Esophagus muscularis mucosa (tissue), 4 donors: ENCODE measurements around the gene GPATCH8. TPM values are rescaled to one million over a fixed set of nuclear protein-coding genes. Genes with fewer than 3 reads are reported as not detected.

Experiments
- DNase-seq: peaks from one replicate; pipeline ENCODE4 v3.0.0-alpha.2; 2017; ENCODE audit errors: extremely low spot score
- H3K27ac ChIP-seq, 4 donors: fragments of 200-600 bp; sonication (generic); replicated peaks in 1 of 4; 1 replicate in 3 of 4; 2 replicates in 1 of 4; pipeline ENCODE4 v1.5.1; 2016 to 2019; ENCODE audit warnings: mild to moderate bottlenecking in 1 of 4
- H3K27me3 ChIP-seq, 4 donors: fragments of 200-600 bp; sonication (generic); one replicate each; pipeline versions ENCODE4 v1.5.1 to v1.6.0; 2016 to 2019
- H3K36me3 ChIP-seq, 4 donors: fragments of 200-600 bp; sonication (generic); one replicate each; pipeline ENCODE4 v1.5.1; 2016 to 2019
- H3K4me1 ChIP-seq, 4 donors: fragments of 200-600 bp; sonication (generic); one replicate each; pipeline ENCODE4 v1.5.1; 2016 to 2019
- H3K4me3 ChIP-seq, 4 donors: fragments of 200-600 bp; sonication (generic); 1 replicate in 2 of 4; 2 replicates in 2 of 4; pipeline ENCODE4 v1.5.1; 2016 to 2019; ENCODE audit warnings: mild to moderate bottlenecking in 4 of 4, moderate library complexity in 1 of 4
- H3K9me3 ChIP-seq, 4 donors: fragments of 200-600 bp; sonication (generic); 1 replicate in 3 of 4; 2 replicates in 1 of 4; pipeline ENCODE4 v1.5.1; 2016 to 2019
- CTCF ChIP-seq, 3 experiments: fragments of 200-600 bp in 2 of 3; fragments of 450-650 bp in 1 of 3; sonication (generic) in 2 of 3; IDR thresholded peaks; one replicate each; pipeline ENCODE4 v1.5.1; 2017 to 2019; ENCODE audit warnings: antibody characterized with exemption in 3 of 3, mild to moderate bottlenecking in 2 of 3, moderate library complexity in 1 of 3
- EP300 ChIP-seq: sonication (generic); formaldehyde crosslinking; IDR thresholded peaks from one replicate; pipeline ENCODE4 v1.6.1; 2017; ENCODE audit warnings: antibody characterized with exemption
- POLR2A ChIP-seq: fragments of 450-650 bp; IDR thresholded peaks from one replicate; pipeline ENCODE4 v1.6.1; 2017; ENCODE audit warnings: antibody characterized with exemption, moderate library complexity, mild to moderate bottlenecking, low read depth
- POLR2AphosphoS5 ChIP-seq, 2 donors: sonication (generic); formaldehyde crosslinking; IDR thresholded peaks; one replicate each; pipeline ENCODE4 v1.6.1; 2017; ENCODE audit warnings: antibody characterized with exemption in 2 of 2
- WGBS: methylation state at CpG from one replicate; pipeline ENCODE4 v1.1.5; 2018; 5-methylcytosine and 5-hydroxymethylcytosine counted together
- intact Hi-C: fragments of 100-400 bp; cut with DNase I; formaldehyde crosslinking; loops from one replicate; pipeline ENCODE4 v1.15.1; 2023
- total RNA-seq, 4 donors: library from RNA; depleted of rRNA; stranded (reverse); fragments of >200 nt; gene quantifications; one replicate each; pipeline versions ENCODE4 v1.1.0 to v1.2.1, GENCODE V29; 2016

GPATCH8 gene
- total RNA-seq, 4 donors from 2014 or later = 21.0 to 51.1 (median 27.9) TPM

- Histone ChIP-seq H3K27me3 (no peaks in the 10 kb centered on the region), H3K4me3 (no peak overlapping the region), H3K36me3 (peaks cover 0 to 6% (median 0%) of the 10 kb centered on the region in 4 donors), H3K4me1 (peaks cover 0 to 48% (median 43%) of the 10 kb centered on the region in 4 donors), H3K27ac (no peak overlapping the region), H3K9me3 (no peaks in the 10 kb centered on the region)
- no peak for DNase-seq
- WGBS = 90% methylated on average over 5 of the region's 5 CpGs
- intact Hi-C loops = no loop called here
- TF ChIP-seq EP300 (no peak), POLR2AphosphoS5 (IDR thresholded peaks at IDR 0.05) (no peak), CTCF (IDR thresholded peaks at IDR 0.05) (no peak), POLR2A (no peak)
Measured at GRCh38 chr17:44493339-44493738, 9.9 kb downstream of the GPATCH8 start.

- H3K36me3 ChIP-seq = peaks cover 0 to 6% (median 0%) of the 10 kb centered on the region in 4 donors
- H3K27ac ChIP-seq = no peak overlapping the region
- intact Hi-C loops = no loop called here
- 97% methylated on average over 2 of the region's 2 CpGs for WGBS
- H3K9me3 ChIP-seq = no peaks in the 10 kb centered on the region
- H3K4me3 ChIP-seq = no peak overlapping the region
- no peaks in the 10 kb centered on the region for H3K27me3 ChIP-seq
- H3K4me1 ChIP-seq = peaks cover 0 to 43% (median 37%) of the 10 kb centered on the region in 4 donors
- TF ChIP-seq POLR2AphosphoS5 (IDR thresholded peaks at IDR 0.05) (no peak), EP300 (no peak), CTCF (IDR thresholded peaks at IDR 0.05) (no peak), POLR2A (no peak)
- DNase-seq = no peak
Measured at GRCh38 chr17:44492706-44493272, 10.4 kb downstream of the GPATCH8 start.

GRCh38 chr17:44489581-44489980, 13.6 kb downstream of the GPATCH8 start:
- H3K27ac ChIP-seq = no peak overlapping the region
- H3K9me3 ChIP-seq = no peaks in the 10 kb centered on the region
- intact Hi-C loops = no loop called here
- TF ChIP-seq POLR2A (no peak), CTCF (IDR thresholded peaks at IDR 0.05) (no peak), POLR2AphosphoS5 (IDR thresholded peaks at IDR 0.05) (no peak), EP300 (no peak)
- DNase-seq = no peak
- no peak overlapping the region for H3K4me3 ChIP-seq
- H3K27me3 ChIP-seq = no peaks in the 10 kb centered on the region
- 98% methylated on average over 6 of the region's 6 CpGs for WGBS
- H3K4me1 ChIP-seq = peaks cover 0 to 24% (median 19%) of the 10 kb centered on the region in 4 donors
- H3K36me3 ChIP-seq = peaks cover 0 to 6% (median 0%) of the 10 kb centered on the region in 4 donors

- 95% methylated on average over 2 of the region's 2 CpGs for WGBS
- Histone ChIP-seq H3K4me1 (peaks cover 0 to 13% (median 5%) of the 10 kb centered on the region in 4 donors), H3K27ac (no peak overlapping the region), H3K4me3 (no peak overlapping the region), H3K9me3 (no peaks in the 10 kb centered on the region), H3K27me3 (no peaks in the 10 kb centered on the region), H3K36me3 (peaks cover 0 to 6% (median 0%) of the 10 kb centered on the region in 4 donors)
- intact Hi-C loops = no loop called here
- DNase-seq = no peak
- no peak for TF ChIP-seq POLR2AphosphoS5 (IDR thresholded peaks at IDR 0.05)
- TF ChIP-seq CTCF (IDR thresholded peaks at IDR 0.05) = no peak
- TF ChIP-seq POLR2A = no peak
- no peak for TF ChIP-seq EP300
Measured at GRCh38 chr17:44487170-44487569, 16.0 kb downstream of the GPATCH8 start.

- peaks cover 0 to 17% (median 3%) of the 10 kb centered on the region in 4 donors for H3K4me1 ChIP-seq
- H3K4me3 ChIP-seq = no peak overlapping the region
- H3K9me3 ChIP-seq = no peaks in the 10 kb centered on the region
- intact Hi-C loops = no loop called here
- WGBS = 91% methylated on average over 6 of the region's 6 CpGs
- DNase-seq = no peak
- TF ChIP-seq POLR2AphosphoS5 (IDR thresholded peaks at IDR 0.05) (no peak), POLR2A (no peak), CTCF (IDR thresholded peaks at IDR 0.05) (no peak), EP300 (no peak)
- peaks cover 5 to 19% (median 12%) of the 10 kb centered on the region in 4 donors for H3K36me3 ChIP-seq
- H3K27ac ChIP-seq = no peak overlapping the region
- H3K27me3 ChIP-seq = no peaks in the 10 kb centered on the region
Measured at GRCh38 chr17:44473367-44473766, 29.8 kb downstream of the GPATCH8 start.
